Breast epithelium (tissue), 4 donors: ENCODE data around the gene HMGXB3. TPM values are rescaled to one million over a fixed set of nuclear protein-coding genes. Genes with fewer than 3 reads are reported as not detected.

Experiments
- DNase-seq, 2 donors: peaks; one replicate each; pipeline ENCODE4 v3.0.0-alpha.2; 2019; ENCODE audit warnings: low spot score in 2 of 2
- H3K27ac ChIP-seq, 2 donors: fragments of 200-600 bp; sonication (generic) in 1 of 2; one replicate each; pipeline ENCODE4 v1.5.1; 2016 to 2019; ENCODE audit warnings: mild to moderate bottlenecking in 1 of 2
- H3K27me3 ChIP-seq, 2 donors: fragments of 200-600 bp; sonication (generic) in 1 of 2; one replicate each; pipeline versions ENCODE4 v1.5.1 to v1.6.0; 2017 to 2019; ENCODE audit warnings: control low read depth in 1 of 2, mild to moderate bottlenecking in 1 of 2
- H3K36me3 ChIP-seq: fragments of 200-600 bp; one replicate; pipeline ENCODE4 v1.5.1; 2019
- H3K4me1 ChIP-seq, 2 donors: fragments of 200-600 bp; sonication (generic); one replicate each; pipeline ENCODE4 v1.5.1; 2016 to 2019; ENCODE audit warnings: control low read depth in 1 of 2
- H3K4me3 ChIP-seq, 3 donors: fragments of 200-600 bp; sonication (generic); 1 replicate in 2 of 3; 2 replicates in 1 of 3; pipeline ENCODE4 v1.5.1; 2016 to 2019; ENCODE audit warnings: mild to moderate bottlenecking in 3 of 3, moderate library complexity in 2 of 3
- H3K9me3 ChIP-seq, 2 donors: fragments of 200-600 bp; sonication (generic) in 1 of 2; one replicate each; pipeline ENCODE4 v1.5.1; 2016 to 2019; ENCODE audit warnings: control low read depth in 1 of 2
- POLR2A ChIP-seq: fragments of 450-650 bp; IDR thresholded peaks from one replicate; pipeline ENCODE4 v1.6.1; 2016; ENCODE audit warnings: antibody characterized with exemption, mild to moderate bottlenecking, moderate library complexity
- POLR2AphosphoS5 ChIP-seq, 3 donors: sonication (generic); formaldehyde crosslinking; IDR thresholded peaks; one replicate each; pipeline ENCODE4 v1.6.1; 2017; ENCODE audit warnings: antibody characterized with exemption in 3 of 3
- intact Hi-C: fragments of 100-400 bp; cut with DNase I; formaldehyde crosslinking; loops from one replicate; pipeline ENCODE4 v1.15.1; 2023; ENCODE audit warnings: low total_unique reads
- total RNA-seq, 3 donors: library from RNA; depleted of rRNA; stranded (reverse); fragments of >200 nt; gene quantifications; one replicate each; pipeline ENCODE4 v1.1.0, GENCODE V29; 2016
- TF ChIP-seq, protein P1 (sequence below), 3 donors: fragments of 450-650 bp; IDR thresholded peaks; one replicate each; pipeline ENCODE4 v1.5.1; 2016 to 2017; ENCODE audit warnings: antibody characterized with exemption in 3 of 3, mild to moderate bottlenecking in 3 of 3, moderate library complexity in 3 of 3

HMGXB3 gene
- total RNA-seq, 3 donors from 2014 or later = 35.2 to 80.9 (median 57.7) TPM

DNA sequence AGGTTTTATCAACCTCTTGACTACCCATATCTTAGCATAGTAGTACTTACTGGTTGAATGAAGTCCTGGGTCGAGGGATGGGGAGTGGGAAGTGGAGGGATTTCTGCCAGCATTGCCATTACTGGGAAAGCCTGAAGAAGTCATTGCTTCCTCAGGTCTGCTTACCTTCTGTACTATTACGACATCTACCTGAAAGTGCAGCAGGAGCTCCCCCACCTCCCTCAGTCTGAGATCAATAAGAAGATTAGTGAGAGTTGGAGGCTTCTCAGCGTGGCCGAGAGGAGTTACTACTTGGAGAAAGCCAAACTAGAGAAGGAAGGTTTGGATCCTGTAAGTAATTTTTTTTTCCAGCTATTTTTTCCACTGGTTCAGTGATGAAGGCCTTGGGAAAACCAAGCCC, 5.8 kb downstream of the HMGXB3 start:
- Histone ChIP-seq H3K27ac (no peak overlapping the region), H3K4me3 (no peak overlapping the region), H3K27me3 (no peaks in the 10 kb centered on the region), H3K36me3 (no peaks in the 10 kb centered on the region), H3K9me3 (no peaks in the 10 kb centered on the region), H3K4me1 (peaks cover 0 to 9% of the 10 kb centered on the region in 2 donors)
- DNase-seq = no peak
- no peak for TF ChIP-seq POLR2AphosphoS5 (IDR thresholded peaks at IDR 0.05)
- TF ChIP-seq POLR2A = no peak
- TF ChIP-seq, protein P1, sequence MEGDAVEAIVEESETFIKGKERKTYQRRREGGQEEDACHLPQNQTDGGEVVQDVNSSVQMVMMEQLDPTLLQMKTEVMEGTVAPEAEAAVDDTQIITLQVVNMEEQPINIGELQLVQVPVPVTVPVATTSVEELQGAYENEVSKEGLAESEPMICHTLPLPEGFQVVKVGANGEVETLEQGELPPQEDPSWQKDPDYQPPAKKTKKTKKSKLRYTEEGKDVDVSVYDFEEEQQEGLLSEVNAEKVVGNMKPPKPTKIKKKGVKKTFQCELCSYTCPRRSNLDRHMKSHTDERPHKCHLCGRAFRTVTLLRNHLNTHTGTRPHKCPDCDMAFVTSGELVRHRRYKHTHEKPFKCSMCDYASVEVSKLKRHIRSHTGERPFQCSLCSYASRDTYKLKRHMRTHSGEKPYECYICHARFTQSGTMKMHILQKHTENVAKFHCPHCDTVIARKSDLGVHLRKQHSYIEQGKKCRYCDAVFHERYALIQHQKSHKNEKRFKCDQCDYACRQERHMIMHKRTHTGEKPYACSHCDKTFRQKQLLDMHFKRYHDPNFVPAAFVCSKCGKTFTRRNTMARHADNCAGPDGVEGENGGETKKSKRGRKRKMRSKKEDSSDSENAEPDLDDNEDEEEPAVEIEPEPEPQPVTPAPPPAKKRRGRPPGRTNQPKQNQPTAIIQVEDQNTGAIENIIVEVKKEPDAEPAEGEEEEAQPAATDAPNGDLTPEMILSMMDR (IDR thresholded peaks at IDR 0.05) = no peak
- intact Hi-C loops = no loop called here

DNA sequence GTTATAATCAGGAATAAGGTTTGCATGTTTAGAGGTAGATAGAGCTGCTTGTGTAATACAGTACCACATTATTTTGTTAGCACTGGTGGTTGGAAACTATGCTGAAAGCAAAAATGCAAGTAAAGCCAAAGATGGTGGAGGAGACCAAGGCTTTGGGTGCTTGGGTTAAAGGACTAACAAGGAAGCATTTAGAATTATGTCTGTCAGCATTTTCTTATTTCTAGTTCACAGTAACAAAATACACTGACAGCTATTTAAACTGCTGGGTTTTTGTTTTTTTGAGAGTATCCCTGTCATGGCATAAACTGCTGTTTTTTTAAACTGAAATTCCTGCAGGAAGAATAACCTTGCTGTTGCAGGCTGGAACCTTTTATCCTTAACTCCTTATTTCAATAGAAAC, 6.5 kb downstream of the HMGXB3 start:
- H3K9me3 ChIP-seq = no peaks in the 10 kb centered on the region
- H3K27ac ChIP-seq = no peak overlapping the region
- no peaks in the 10 kb centered on the region for H3K27me3 ChIP-seq
- intact Hi-C loops = no loop called here
- TF ChIP-seq POLR2AphosphoS5 (IDR thresholded peaks at IDR 0.05) (no peak), POLR2A (no peak)
- TF ChIP-seq, protein P1 (IDR thresholded peaks at IDR 0.05) = no peak
- no peak for DNase-seq
- H3K36me3 ChIP-seq = no peaks in the 10 kb centered on the region
- H3K4me3 ChIP-seq = no peak overlapping the region
- peaks cover 0 to 9% of the 10 kb centered on the region in 2 donors for H3K4me1 ChIP-seq

DNA sequence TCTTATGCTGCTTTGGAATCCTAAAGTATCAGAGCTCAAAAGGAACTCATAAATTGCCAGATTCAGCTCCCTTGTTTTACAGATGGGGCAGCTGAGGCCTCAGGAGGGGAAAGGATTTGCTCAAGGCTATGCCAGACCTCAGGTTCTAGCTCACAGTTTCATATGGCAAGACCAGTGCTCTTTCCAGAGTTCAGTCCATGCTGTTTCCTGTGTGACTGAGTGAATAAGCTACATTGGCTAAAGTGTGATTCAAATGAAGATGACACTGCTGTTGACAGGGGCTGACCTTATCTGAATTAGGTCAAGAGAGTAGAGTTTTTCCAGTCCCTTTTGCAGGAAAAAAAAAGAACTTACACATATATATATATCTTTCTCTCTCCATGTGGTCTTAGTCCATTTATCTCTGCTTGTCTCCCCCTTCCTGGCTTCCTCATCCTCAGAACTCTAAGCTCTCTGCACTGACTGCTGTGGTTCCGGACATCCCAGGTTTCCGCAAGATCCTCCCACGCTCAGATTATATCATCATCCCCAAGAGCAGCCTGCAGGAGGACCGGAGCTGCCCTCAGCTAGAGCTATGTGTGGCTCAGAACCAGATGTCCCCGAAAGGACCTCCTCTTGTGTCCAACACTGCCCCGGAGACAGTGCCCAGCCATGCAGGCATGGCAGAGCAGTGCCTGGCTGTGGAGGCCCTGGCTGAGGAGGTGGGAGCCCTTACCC, 9.3 kb downstream of the HMGXB3 start:
- Histone ChIP-seq H3K4me1 (peaks cover 0 to 5% of the 10 kb centered on the region in 2 donors), H3K4me3 (no peak overlapping the region), H3K27me3 (no peaks in the 10 kb centered on the region), H3K36me3 (no peaks in the 10 kb centered on the region), H3K9me3 (no peaks in the 10 kb centered on the region), H3K27ac (peak overlapping the region in 1 of 2 donors; percentile 21)
- intact Hi-C loops = no loop called here
- no peak for DNase-seq
- no peak for TF ChIP-seq POLR2A
- TF ChIP-seq, protein P1 (IDR thresholded peaks at IDR 0.05) = no peak
- no peak for TF ChIP-seq POLR2AphosphoS5 (IDR thresholded peaks at IDR 0.05)

DNA sequence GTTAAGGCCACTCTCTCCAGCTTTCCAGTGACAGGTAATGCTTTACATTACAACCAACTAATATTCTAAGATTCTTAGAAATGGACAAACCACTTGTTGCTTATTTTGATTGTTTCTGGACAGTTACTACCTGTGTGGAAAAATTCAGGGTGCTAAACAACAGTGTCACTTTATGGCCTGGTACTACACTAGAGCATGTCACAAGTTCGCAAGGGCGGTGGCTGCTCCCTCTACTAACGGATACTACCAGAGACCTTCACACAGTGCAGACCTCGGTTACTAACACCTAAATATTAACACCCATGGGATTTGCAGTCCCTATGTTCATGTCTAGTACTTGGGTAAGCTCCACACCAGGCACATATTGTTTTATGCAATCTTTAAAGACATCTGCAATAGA, 13.4 kb downstream of the HMGXB3 start:
- Histone ChIP-seq H3K9me3 (no peaks in the 10 kb centered on the region), H3K4me1 (peaks cover 0 to 5% of the 10 kb centered on the region in 2 donors), H3K4me3 (no peak overlapping the region), H3K36me3 (peaks cover 3% of the 10 kb centered on the region), H3K27me3 (no peaks in the 10 kb centered on the region), H3K27ac (no peak overlapping the region)
- TF ChIP-seq, protein P1 (IDR thresholded peaks at IDR 0.05) = no peak
- no peak for TF ChIP-seq POLR2AphosphoS5 (IDR thresholded peaks at IDR 0.05)
- TF ChIP-seq POLR2A = no peak
- DNase-seq = no peak
- intact Hi-C loops = no loop called here

DNA sequence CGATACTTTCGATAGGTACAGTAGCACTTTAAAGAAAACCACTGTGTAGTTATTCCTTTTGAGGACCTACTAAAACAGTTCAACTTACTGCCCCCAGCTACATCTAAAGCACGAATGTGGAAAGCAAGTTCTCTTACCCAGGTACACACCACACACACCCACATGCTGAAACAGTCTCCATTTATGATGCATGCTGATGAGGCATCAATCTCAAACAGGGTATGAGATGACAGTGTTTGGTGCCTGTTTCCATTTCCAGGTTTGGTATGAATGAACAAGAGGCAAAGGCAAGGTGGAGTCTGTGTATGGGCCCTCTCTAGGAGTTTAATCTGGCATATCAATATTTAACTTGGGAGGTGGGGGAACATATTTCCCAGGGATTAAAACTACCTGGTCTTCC, 13.9 kb downstream of the HMGXB3 start:
- intact Hi-C loops = no loop called here
- H3K27ac ChIP-seq = no peak overlapping the region
- H3K4me1 ChIP-seq = peaks cover 0 to 5% of the 10 kb centered on the region in 2 donors
- H3K27me3 ChIP-seq = no peaks in the 10 kb centered on the region
- DNase-seq = no peak
- H3K4me3 ChIP-seq = no peak overlapping the region
- no peaks in the 10 kb centered on the region for H3K9me3 ChIP-seq
- peaks cover 3% of the 10 kb centered on the region for H3K36me3 ChIP-seq
- no peak for TF ChIP-seq POLR2A
- TF ChIP-seq, protein P1 (IDR thresholded peaks at IDR 0.05) = no peak
- no peak for TF ChIP-seq POLR2AphosphoS5 (IDR thresholded peaks at IDR 0.05)
